NCI-H1930 (cell line): ENCODE measurements around the gene KMT2D.

ENCODE experiments used
- DNase-seq, 2 experiments: peaks; one replicate each; lab custom pipeline; 2025; lab: John Stamatoyannopoulos, UW

Gene KMT2D

GRCh38 chr12:49051777-49052438 is 8.7 kb downstream of the KMT2D start:
- no peak for DNase-seq

- no peak for DNase-seq
Observed at GRCh38 chr12:49051373-49051764, 9.2 kb downstream of the KMT2D start.

DNA sequence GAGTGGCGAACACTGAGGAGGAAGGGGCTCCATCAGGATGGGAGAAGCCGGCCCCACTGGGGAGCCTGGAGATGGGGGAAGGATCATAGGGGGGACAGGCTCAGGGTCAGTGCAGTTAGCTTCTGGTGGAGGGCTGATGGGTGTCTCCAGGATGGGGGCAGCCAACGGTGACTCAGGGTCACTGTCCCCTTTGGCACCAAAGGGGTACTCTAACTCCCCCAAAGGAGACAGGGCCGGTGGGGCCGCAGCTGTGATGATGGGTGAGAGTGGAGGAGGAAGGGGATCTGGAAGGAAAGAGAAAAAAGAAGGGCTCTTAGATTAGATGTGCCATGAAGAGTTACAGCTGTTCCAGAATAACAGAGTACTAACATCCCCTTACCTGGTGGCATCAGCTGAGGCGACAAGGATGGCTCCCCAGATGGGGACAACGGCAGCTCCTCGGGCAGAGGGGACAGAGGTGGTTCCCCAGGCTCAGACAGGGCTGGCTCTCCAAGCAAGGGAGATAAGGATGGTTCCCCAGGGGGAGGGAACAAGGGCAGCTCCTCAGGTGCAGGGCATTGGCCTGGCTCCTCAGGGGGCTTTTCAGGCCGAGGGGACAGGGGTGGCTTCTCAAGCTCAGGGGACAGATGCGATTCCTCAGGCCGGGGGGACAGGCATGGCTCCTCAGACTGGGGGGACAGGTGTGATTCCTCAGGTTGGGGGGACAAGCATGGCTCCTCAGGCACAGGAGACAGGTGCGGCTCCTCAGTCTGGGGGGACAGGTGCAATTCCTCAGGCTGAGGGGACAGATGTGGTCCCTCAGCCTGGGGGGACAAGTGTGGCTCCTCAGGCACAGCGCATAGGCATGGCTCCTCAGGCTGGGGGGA is 9.9 kb downstream of the KMT2D start:
- DNase-seq: no peak

GRCh38 chr12:49049566-49050224 is 10.9 kb downstream of the KMT2D start:
- DNase-seq: no peak

DNA sequence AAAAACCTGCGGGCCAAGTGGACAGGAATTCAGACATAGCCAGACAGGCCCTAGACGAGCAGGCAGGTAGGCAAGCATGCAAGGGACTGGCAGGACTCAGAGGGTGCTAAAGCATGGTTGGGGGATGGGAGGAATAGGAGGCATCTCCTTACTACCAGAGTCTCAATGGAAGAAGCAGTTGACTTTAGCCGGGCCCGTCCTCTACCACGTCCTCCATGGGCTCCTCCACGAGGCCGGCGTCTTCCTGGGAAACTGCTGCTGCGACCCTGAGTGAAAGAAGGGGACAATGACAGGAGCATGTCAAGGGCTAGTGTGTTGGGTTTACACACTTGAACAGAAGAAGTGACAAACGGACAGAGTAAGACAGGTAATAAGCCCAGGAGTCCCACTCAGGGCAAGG is 11.6 kb downstream of the KMT2D start:
- DNase-seq: no peak

GRCh38 chr12:49046129-49046895 is 14.3 kb downstream of the KMT2D start:
- DNase-seq: no peak

DNA sequence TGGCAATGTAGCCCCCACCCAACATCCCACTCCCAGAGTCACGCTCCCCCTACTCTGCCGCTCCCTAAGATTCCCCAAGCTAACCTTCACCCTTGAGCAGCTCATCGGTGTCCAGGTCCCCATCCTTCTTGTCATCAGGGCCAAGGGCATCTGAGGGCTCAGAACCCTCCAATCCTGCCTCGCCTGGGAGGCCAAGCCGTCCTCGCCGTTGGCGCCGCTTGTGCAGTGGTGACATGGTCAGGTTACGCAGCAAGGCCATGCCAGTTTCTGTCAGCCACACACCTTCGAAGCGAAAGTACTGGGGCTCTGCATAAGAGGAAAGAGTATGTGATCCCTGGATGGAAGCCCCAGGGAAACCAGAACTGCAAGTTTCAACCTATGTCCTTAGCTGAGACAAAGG is 15.9 kb downstream of the KMT2D start:
- no peak for DNase-seq

- peak in 1 of 2 experiments; percentile 28 for DNase-seq
Observed at GRCh38 chr12:49043856-49044258, 16.7 kb downstream of the KMT2D start.

DNA sequence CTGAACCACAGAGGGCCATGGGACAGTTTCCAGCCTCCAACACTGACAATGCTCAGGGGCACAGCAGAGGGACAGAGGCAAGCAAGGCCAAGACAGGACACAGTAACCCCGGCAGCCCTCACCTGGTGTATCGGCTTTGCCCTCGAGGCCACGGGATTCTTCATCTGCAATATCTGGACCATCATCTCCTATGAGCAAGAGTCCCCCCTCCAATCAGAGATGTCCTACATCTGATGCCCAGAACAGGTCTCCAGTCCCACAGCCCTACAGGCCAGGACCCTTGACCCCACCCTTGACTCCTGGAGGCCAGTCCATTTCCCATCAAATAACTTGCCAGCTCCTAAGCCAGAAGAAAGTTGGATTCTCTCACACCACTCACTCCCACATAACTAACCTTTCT is 17.4 kb downstream of the KMT2D start:
- DNase-seq: no peak

- no peak for DNase-seq
Observed at GRCh38 chr12:49041881-49042484, 18.6 kb downstream of the KMT2D start.

DNA sequence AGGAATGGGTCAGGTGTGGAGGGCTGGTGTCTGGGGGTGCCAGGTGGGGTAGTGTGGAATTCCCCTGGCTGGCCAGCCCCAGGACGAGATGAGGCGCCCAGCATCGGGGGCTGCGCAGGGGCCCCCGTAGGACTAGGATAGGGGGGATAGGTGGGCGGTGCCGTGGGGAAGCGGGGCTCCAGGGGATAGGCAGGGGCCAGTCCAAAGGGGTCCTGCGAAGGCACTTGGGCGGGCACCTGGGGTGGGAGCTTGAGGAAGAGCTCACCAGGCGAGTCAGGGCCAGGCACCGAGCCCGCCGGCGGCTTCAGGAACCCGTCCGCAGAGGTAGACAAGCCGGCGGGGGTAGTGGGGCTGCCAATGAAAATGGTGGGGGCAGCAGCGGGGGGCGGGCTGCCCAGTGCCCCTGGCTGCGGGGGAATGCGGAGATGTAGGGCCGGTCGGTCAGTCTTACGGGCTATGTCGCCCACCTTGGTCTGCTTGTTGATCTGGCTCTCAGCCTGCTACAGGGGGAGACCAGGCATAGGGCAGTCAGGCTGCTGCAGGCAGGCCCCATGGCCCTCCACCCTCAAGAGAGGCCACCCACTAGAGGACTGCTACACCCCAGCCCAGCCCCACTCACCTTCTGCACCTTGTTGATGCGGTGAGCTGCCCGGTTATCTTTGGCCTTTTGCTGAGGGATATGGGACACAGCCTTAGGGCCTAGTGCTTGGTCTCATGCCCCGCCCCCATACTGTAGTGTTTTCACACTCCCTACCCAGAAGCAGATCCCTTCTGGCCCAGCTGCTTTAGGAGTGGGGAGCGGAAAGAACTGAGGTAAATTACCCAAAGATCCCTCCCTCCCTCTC is 19.3 kb downstream of the KMT2D start:
- DNase-seq: no peak

DNA sequence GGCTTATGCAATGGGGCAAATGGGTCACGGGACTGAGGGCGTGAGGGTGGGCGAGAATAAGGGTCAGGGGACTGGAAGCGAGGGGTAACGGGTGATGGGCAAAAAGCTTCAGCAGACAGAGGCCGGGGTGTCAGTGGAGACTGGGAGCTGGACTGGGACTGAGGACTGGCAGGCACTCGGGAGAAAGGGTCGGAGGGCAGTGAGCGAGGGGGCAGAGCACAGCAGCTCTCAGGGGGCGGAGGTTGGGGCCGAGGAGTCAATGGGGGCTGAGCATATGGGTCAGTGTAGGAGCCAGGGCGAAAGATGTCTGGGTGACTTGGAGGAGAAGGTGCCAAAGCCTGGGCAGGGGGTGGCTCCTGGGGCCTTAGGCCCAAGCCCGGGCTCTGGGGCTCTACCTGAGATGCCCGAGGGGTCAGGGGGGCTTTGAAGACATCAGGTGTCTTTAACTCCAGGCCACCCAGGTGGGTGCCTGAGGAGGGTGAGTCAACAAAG is 20.2 kb downstream of the KMT2D start:
- DNase-seq: no peak

- DNase-seq: no peak
Observed at GRCh38 chr12:49039421-49040363, 20.9 kb downstream of the KMT2D start.

GRCh38 chr12:49038291-49038955 is 22.2 kb downstream of the KMT2D start:
- no peak for DNase-seq

DNA sequence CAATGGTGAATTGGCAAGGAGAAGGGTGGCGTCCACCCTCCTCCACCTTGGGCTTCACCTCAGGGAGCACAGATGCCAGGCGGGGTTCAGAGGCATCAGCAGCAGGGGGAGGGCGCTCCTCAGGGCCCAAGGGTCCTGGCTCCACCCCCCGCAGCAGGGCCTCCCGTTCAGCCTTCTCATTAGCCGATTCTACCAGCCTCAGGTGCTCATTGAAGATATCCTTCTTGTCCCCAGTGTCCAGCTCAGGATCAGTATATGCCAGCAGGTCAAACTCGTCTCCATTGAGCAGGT is 22.7 kb downstream of the KMT2D start:
- DNase-seq: no peak

GRCh38 chr12:49037111-49037946 is 23.3 kb downstream of the KMT2D start:
- DNase-seq: no peak

DNA sequence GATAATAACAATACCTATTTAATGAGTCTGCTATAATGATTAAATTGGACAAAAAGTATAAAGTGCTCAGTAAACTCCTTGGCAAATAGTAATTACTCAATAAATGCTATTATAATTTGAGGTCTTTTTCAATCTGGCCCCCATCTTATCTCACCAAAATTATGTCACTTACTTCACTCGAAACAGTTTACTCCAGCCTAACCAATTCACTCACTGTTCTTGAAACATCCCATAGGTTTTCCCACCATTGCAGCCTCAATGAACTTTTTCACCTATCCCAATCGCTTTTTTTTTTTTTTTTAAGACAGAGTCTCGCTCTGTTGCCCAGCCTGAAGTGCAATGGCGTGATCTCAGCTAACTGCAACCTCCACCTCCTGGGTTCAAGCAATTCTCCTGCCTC is 24.6 kb downstream of the KMT2D start:
- no peak for DNase-seq

DNA sequence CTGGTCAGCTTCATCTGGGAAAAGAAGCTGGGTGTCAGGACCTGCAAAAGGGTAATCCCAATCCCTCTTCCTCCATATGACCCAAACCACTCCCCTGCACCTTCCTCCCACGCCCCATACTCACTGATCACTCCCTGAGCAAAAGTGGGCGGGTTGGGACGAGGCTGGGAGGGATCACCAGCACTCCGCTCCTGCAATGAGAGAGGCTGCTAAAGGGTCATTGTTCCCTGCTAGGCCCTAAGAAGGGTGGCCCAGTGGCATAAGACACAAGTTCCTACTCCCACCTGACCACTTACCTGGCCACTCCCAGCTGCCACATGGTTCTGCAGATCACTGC is 26.3 kb downstream of the KMT2D start:
- DNase-seq: no peak
